CD14-positive monocyte (primary cell): ENCODE data around the gene ANGPTL8. TPM values are rescaled to one million over a fixed set of nuclear protein-coding genes. Genes with fewer than 3 reads are reported as not detected.

Experiments
- DNase-seq, 3 donors: peaks; one replicate each; pipeline ENCODE4 v3.0.0-alpha.2; 2011 to 2022
- H2AFZ ChIP-seq: 2 replicates; pipeline ENCODE4 v1.6.0; 2012; ENCODE audit warnings: mild to moderate bottlenecking, low read depth, low read length, inconsistent platforms; ENCODE audit not compliant: insufficient read depth, poor library complexity, severe bottlenecking
- H3K27ac ChIP-seq, 2 donors: 1 replicate in 1 of 2; 2 replicates in 1 of 2; pipeline ENCODE4 v1.5.1; 2012 to 2013; ENCODE audit warnings: low read length in 2 of 2, control low read depth in 1 of 2, inconsistent platforms in 1 of 2, low read depth in 1 of 2, mild to moderate bottlenecking in 1 of 2
- H3K27me3 ChIP-seq, 2 donors: one replicate each; pipeline versions ENCODE4 v1.6.0 to v1.6.1; 2011 to 2013; ENCODE audit warnings: low read length in 2 of 2; ENCODE audit not compliant: control insufficient read depth in 2 of 2, insufficient read depth in 2 of 2
- H3K36me3 ChIP-seq, 2 donors: replicated peaks in 1 of 2; 1 replicate in 1 of 2; 2 replicates in 1 of 2; pipeline versions ENCODE4 v1.5.1 to v1.6.1; 2012 to 2013; ENCODE audit warnings: low read length in 2 of 2, control low read depth in 1 of 2, inconsistent platforms in 1 of 2, mild to moderate bottlenecking in 1 of 2; ENCODE audit not compliant: insufficient read depth in 2 of 2, control insufficient read depth in 1 of 2
- H3K4me1 ChIP-seq, 2 donors: 1 replicate in 1 of 2; 2 replicates in 1 of 2; pipeline versions ENCODE4 v1.5.1 to v1.6.1; 2012 to 2013; ENCODE audit warnings: low read length in 2 of 2, control low read depth in 1 of 2, inconsistent platforms in 1 of 2, mild to moderate bottlenecking in 1 of 2, moderate library complexity in 1 of 2; ENCODE audit not compliant: insufficient read depth in 2 of 2, control insufficient read depth in 1 of 2
- H3K4me2 ChIP-seq: replicated peaks from 2 replicates; pipeline ENCODE3; 2012; ENCODE audit warnings: low read length, moderate library complexity, mild to moderate bottlenecking; ENCODE audit not compliant: poor library complexity, severe bottlenecking; ENCODE audit errors: extremely low read depth
- H3K4me3 ChIP-seq, 3 experiments: fragments of 200-600 bp in 1 of 3; sonication (generic) in 1 of 3; replicated peaks in 1 of 3; 1 replicate in 2 of 3; 2 replicates in 1 of 3; pipeline ENCODE4 v1.5.1; 2011 to 2013; ENCODE audit warnings: low read length in 3 of 3, mild to moderate bottlenecking in 3 of 3, control low read depth in 2 of 3, low read depth in 2 of 3, inconsistent platforms in 1 of 3, moderate library complexity in 1 of 3
- H3K79me2 ChIP-seq: 2 replicates; pipeline ENCODE4 v1.6.0; 2012; ENCODE audit warnings: mild to moderate bottlenecking, control low read depth, inconsistent platforms, low read length, moderate library complexity; ENCODE audit not compliant: insufficient read depth
- H3K9ac ChIP-seq: 2 replicates; pipeline ENCODE4 v1.6.0; 2017; ENCODE audit warnings: low read length, mild to moderate bottlenecking; ENCODE audit not compliant: insufficient read depth, poor library complexity, severe bottlenecking
- H3K9me3 ChIP-seq, 2 donors: replicated peaks in 1 of 2; 1 replicate in 1 of 2; 2 replicates in 1 of 2; pipeline versions ENCODE4 v1.5.1 to v1.6.1; 2012 to 2013; ENCODE audit warnings: low read length in 2 of 2, control low read depth in 1 of 2; ENCODE audit not compliant: control insufficient read depth in 1 of 2, insufficient read depth in 1 of 2
- H4K20me1 ChIP-seq: 2 replicates; pipeline ENCODE4 v1.6.0; 2012; ENCODE audit warnings: mild to moderate bottlenecking, low read length, control low read depth, moderate library complexity; ENCODE audit not compliant: insufficient read depth
- H3K27ac Mint-ChIP-seq, 7 donors: one replicate each; pipeline ENCODE4 v1.8.0; 2020; ENCODE audit warnings: mild to moderate bottlenecking in 7 of 7, mixed read lengths in 7 of 7, moderate library complexity in 6 of 7, inconsistent platforms in 2 of 7
- H3K27me3 Mint-ChIP-seq, 3 donors: one replicate each; pipeline ENCODE4 v1.8.0; 2021 to 2022; ENCODE audit warnings: low read depth in 3 of 3, mild to moderate bottlenecking in 3 of 3, mixed read lengths in 3 of 3, moderate library complexity in 3 of 3, inconsistent platforms in 1 of 3
- H3K36me3 Mint-ChIP-seq, 2 donors: one replicate each; pipeline ENCODE4 v1.8.0; 2020; ENCODE audit warnings: mixed read lengths in 2 of 2, inconsistent platforms in 1 of 2, mild to moderate bottlenecking in 1 of 2
- H3K4me1 Mint-ChIP-seq: one replicate; pipeline ENCODE4 v1.8.0; 2020; ENCODE audit warnings: mild to moderate bottlenecking, mixed read lengths
- H3K4me3 Mint-ChIP-seq, 2 donors: one replicate each; pipeline ENCODE4 v1.8.0; 2020; ENCODE audit warnings: mild to moderate bottlenecking in 2 of 2, mixed read lengths in 2 of 2, moderate library complexity in 1 of 2
- H3K9me3 Mint-ChIP-seq, 7 donors: one replicate each; pipeline ENCODE4 v1.8.0; 2020 to 2022; ENCODE audit warnings: mixed read lengths in 7 of 7, mild to moderate bottlenecking in 6 of 7, moderate library complexity in 6 of 7, inconsistent platforms in 2 of 7
- WGBS: methylation state at CpG from one replicate; pipeline ENCODE4 v1.1.5; 2013; ENCODE audit warnings: missing lambda C conversion rate; ENCODE audit not compliant: insufficient coverage; 5-methylcytosine and 5-hydroxymethylcytosine counted together
- intact Hi-C, 2 donors: fragments of 100-400 bp; cut with micrococcal nuclease; formaldehyde crosslinking; loops; one replicate each; pipeline versions ENCODE4 v1.15.0 to v1.15.1; 2023
- polyA plus RNA-seq, 3 donors: library from polyadenylated mRNA; depleted of rRNA in 1 of 3; unstranded in 2 of 3; stranded (reverse) in 1 of 3; fragments of 300-500 nt in 2 of 3; fragments of >200 nt in 1 of 3; fragmentation: Illumina TruSeq in 2 of 3; gene quantifications; 1 replicate in 2 of 3; 2 replicates in 1 of 3; pipeline ENCODE4 v1.2.3, GENCODE V29; 2012 to 2021
- TF ChIP-seq, protein P1 (sequence below): fragments of 200-600 bp; IDR thresholded peaks from one replicate; pipeline ENCODE4 v1.8.0; 2022; ENCODE audit warnings: antibody characterized with exemption, mild to moderate bottlenecking

Gene ANGPTL8
- polyA plus RNA-seq, 3 donors: not detected

DNA sequence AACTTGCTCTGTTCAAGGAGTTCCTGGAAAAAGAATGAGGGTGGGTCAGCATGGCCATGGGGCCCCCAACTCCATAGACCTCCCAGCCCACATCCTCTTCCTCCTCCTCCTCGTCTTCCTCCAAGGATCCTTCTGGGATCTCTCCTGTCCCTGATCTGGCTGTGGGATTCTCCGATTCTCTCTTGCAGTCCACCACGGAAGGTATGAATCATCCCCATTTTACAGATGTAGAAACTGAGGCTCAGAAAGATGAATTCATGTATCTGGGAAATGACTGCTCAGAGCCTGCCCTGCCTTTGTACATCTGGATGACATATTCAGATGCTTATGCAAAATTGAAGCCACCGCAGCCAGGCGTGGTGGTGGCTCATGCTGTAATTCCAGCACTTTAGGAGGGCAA, 39.9 kb upstream of the ANGPTL8 start:
- Histone ChIP-seq H2AFZ (no peak overlapping the region), H3K9ac (no peak overlapping the region), H3K4me2 (no peak overlapping the region), H3K4me3 (no peak overlapping the region), H4K20me1 (no peaks in the 10 kb centered on the region), H3K36me3 (no peaks in the 10 kb centered on the region), H3K27ac (no peak overlapping the region), H3K79me2 (no peaks in the 10 kb centered on the region), H3K4me1 (peaks cover 22 to 40% of the 10 kb centered on the region in 2 donors), H3K9me3 (no peaks in the 10 kb centered on the region), H3K27me3 (peaks cover 0 to 5% of the 10 kb centered on the region in 2 donors)
- Mint-ChIP-seq H3K36me3 (peaks cover 0 to 3% of the 10 kb centered on the region in 2 donors), H3K4me1 (peaks cover 30% of the 10 kb centered on the region), H3K4me3 (no peak overlapping the region), H3K27me3 (peaks cover 3 to 26% (median 10%) of the 10 kb centered on the region in 3 donors), H3K9me3 (peaks cover 0 to 2% (median 0%) of the 10 kb centered on the region in 7 donors), H3K27ac (peak overlapping the region in 1 of 7 donors; percentile 21)
- 60% methylated on average over 3 of the region's 5 CpGs for WGBS
- intact Hi-C loops: loop anchor here in 1 of 2 donors (5.0 kb wide), 1 partner anchor 42 kb away; the partner anchor contains the start of gene SPC24
- DNase-seq: no peak
- TF ChIP-seq, protein P1, sequence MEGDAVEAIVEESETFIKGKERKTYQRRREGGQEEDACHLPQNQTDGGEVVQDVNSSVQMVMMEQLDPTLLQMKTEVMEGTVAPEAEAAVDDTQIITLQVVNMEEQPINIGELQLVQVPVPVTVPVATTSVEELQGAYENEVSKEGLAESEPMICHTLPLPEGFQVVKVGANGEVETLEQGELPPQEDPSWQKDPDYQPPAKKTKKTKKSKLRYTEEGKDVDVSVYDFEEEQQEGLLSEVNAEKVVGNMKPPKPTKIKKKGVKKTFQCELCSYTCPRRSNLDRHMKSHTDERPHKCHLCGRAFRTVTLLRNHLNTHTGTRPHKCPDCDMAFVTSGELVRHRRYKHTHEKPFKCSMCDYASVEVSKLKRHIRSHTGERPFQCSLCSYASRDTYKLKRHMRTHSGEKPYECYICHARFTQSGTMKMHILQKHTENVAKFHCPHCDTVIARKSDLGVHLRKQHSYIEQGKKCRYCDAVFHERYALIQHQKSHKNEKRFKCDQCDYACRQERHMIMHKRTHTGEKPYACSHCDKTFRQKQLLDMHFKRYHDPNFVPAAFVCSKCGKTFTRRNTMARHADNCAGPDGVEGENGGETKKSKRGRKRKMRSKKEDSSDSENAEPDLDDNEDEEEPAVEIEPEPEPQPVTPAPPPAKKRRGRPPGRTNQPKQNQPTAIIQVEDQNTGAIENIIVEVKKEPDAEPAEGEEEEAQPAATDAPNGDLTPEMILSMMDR: no peak

DNA sequence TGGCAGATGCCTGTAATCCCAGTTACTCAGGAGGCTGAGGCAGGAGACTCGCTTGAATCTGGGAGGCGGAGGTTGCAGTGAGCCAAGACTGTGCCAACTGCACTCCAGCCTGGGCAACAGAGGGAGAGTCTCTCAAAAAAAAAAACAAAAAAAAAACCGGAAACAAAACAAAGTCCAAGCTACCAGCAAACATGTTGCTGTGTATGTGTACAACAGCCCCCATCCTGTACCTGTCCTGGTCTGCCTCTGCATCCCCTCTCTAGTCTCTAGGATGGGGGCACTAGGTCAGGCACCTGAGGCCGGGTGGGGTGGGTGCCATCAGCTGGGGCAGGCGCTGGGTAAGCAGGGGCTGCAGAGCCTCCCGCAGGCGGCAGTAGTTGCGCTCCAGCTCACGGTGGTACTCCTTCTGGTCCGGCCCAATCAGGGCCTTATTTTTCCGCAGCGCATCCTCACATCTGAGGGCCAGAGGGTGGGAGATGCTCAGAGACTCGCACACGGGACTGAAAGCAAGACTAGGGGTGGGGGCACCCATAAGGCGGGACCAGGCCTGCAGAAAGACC, 39.3 kb upstream of the ANGPTL8 start:
- DNase-seq: no peak
- Mint-ChIP-seq H3K27me3 (peaks cover 3 to 26% (median 10%) of the 10 kb centered on the region in 3 donors), H3K27ac (no peak overlapping the region), H3K36me3 (peaks cover 0 to 3% of the 10 kb centered on the region in 2 donors), H3K9me3 (peaks cover 0 to 2% (median 0%) of the 10 kb centered on the region in 7 donors), H3K4me1 (peaks cover 30% of the 10 kb centered on the region), H3K4me3 (no peak overlapping the region)
- TF ChIP-seq, protein P1: no peak
- intact Hi-C loops: loop anchor here (5.0 kb wide), 1 partner anchor 63 kb away; no protein-coding TSS in a partner anchor
- no peak overlapping the region for H3K9ac ChIP-seq
- H3K4me1 ChIP-seq: peaks cover 16 to 34% of the 10 kb centered on the region in 2 donors
- no peak overlapping the region for H3K4me3 ChIP-seq
- no peaks in the 10 kb centered on the region for H3K9me3 ChIP-seq
- no peak overlapping the region for H3K27ac ChIP-seq
- H2AFZ ChIP-seq: no peak overlapping the region
- H4K20me1 ChIP-seq: no peaks in the 10 kb centered on the region
- WGBS: 94% methylated on average over 3 of the region's 15 CpGs
- no peaks in the 10 kb centered on the region for H3K36me3 ChIP-seq
- peaks cover 0 to 5% of the 10 kb centered on the region in 2 donors for H3K27me3 ChIP-seq
- H3K4me2 ChIP-seq: no peak overlapping the region
- H3K79me2 ChIP-seq: no peaks in the 10 kb centered on the region
